ENCODE results near the gene SKIC2.
"Not testable (repeated sequence)": the region's sequence is repeated elsewhere in the genome, so short reads cannot be mapped to it uniquely, and the experiment has no call there.

SKIC2 gene

DNA sequence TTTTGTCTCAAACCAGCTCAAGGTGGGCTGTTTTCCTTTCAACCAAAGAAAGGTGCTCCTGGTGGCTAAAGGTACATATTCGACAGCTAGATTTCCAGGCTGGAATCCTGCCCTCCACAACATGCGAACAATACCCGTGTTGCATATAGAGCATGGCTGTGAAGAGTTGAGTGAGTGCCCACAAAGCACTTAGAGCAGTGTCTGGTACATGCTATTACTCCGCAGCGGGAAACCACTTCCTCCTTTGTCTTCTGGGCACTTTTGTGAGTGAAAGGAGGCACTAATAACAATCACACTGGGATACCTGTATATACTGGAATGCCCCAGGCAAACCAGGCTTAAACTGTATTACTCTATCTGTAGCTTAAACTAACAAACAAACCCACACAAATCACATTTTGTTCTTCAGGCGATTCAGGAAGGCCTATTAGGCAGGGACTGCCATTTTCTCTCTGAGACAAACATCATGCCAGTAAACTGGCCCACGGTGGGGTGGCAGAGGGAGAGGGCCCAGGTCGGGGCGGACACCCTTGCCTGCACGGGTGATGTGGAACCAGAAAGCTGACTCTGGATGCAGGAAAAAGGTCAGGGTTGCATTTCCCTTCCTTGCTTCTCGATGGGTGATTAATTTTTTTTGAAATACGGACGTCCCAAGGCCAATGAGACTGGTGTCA, 46.0 kb downstream of the SKIC2 start:
- DNase-seq (ENCODE audit: low read depth) = not testable (repeated sequence)

DNA sequence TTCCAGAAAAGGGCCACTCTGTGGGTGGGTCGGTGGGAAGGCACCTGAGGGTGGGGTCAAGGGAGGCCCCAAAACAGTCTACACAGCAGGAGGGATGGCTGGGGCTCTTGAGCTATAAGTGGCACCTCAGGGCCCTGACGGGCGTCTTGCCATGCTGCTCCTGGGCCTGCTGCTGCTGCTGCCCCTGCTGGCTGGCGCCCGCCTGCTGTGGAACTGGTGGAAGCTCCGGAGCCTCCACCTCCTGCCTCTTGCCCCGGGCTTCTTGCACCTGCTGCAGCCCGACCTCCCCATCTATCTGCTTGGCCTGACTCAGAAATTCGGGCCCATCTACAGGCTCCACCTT, 46.5 kb downstream of the SKIC2 start:
- DNase-seq (ENCODE audit: low read depth) = not testable (repeated sequence)

DNA sequence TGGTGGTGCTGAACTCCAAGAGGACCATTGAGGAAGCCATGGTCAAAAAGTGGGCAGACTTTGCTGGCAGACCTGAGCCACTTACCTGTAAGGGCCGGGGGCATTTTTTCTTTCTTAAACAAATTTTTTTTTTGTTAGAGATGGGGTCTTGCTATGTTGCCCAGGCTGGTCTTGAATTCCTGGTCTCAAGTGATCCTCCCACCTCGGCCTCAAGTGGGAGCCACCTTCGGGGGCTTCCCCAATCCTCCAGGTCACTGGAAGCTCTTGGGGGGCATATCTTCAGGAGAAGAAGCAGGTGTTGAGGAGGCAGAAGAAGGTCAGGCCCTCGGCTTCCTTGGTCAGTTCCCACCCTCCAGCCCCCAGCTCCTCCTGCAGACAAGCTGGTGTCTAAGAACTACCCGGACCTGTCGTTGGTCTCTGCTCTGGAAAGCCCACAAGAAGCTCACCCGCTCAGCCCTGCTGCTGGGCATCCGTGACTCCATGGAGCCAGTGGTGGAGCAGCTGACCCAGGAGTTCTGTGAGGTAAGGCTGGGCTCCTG, 47.1 kb downstream of the SKIC2 start:
- DNase-seq (ENCODE audit: low read depth) = not testable (repeated sequence)

DNA sequence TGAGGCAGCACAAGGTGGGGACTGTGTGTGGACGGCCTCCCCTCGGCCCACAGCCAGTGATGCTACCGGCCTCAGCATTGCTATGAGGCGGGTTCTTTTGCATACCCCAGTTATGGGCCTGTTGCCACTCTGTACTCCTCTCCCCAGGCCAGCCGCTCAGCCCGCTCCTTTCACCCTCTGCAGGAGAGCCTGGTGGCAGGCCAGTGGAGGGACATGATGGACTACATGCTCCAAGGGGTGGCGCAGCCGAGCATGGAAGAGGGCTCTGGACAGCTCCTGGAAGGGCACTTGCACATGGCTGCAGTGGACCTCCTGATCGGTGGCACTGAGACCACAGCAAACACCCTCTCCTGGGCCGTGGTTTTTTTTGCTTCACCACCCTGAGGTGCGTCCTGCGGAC, 48.1 kb downstream of the SKIC2 start:
- DNase-seq (ENCODE audit: low read depth) = not testable (repeated sequence)

DNA sequence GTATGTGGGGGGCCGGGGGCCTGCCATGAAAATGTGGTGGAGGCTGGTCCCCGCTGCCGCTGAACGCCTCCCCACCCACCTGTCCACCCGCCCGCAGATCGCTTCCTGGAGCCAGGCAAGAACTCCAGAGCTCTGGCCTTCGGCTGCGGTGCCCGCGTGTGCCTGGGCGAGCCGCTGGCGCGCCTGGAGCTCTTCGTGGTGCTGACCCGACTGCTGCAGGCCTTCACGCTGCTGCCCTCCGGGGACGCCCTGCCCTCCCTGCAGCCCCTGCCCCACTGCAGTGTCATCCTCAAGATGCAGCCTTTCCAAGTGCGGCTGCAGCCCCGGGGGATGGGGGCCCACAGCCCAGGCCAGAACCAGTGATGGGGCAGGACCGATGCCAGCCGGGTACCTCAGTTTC, 49.1 kb downstream of the SKIC2 start:
- not testable (repeated sequence) for DNase-seq (ENCODE audit: low read depth)

DNA sequence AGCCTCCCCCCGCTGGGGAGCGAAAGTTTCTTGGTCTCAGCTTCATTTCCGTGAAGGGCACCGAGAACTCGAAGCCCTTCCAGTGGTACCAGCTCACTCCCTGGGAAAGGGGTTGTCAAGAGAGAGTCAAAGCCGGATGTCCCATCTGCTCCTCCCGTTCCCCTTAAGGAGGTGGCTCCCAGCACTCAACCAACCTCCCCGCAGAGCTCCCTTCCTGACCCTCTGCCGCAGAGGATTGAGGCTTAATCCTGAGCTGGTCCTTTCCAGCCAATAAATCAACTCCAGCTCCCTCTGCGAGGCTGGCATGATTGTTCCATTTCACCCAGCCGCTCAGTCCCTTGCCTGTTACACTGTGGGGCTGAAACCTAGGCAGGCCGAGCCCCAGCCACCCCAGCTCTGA, 49.6 kb downstream of the SKIC2 start:
- DNase-seq (ENCODE audit: low read depth) = not testable (repeated sequence)

DNA sequence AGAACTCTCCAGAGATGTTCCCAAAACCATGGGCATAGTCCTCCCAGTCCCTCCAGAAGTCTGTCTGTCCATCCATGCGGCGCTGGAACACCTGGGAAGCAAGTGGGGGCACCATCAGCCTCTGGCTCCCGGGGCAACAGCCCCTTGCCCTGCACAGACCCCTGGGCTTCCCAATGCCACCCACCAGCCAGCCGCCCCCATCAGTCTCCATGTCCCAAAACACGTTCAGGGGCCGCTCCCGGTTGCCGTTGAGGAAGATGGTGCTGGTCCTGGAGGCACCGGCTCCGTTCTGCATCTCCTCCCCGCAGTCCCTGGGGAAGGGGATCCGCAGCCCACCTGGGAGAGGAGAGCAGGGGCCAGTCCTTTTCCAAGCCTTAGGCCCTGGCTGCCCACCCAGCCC, 50.6 kb downstream of the SKIC2 start:
- DNase-seq (ENCODE audit: low read depth) = not testable (repeated sequence)

DNA sequence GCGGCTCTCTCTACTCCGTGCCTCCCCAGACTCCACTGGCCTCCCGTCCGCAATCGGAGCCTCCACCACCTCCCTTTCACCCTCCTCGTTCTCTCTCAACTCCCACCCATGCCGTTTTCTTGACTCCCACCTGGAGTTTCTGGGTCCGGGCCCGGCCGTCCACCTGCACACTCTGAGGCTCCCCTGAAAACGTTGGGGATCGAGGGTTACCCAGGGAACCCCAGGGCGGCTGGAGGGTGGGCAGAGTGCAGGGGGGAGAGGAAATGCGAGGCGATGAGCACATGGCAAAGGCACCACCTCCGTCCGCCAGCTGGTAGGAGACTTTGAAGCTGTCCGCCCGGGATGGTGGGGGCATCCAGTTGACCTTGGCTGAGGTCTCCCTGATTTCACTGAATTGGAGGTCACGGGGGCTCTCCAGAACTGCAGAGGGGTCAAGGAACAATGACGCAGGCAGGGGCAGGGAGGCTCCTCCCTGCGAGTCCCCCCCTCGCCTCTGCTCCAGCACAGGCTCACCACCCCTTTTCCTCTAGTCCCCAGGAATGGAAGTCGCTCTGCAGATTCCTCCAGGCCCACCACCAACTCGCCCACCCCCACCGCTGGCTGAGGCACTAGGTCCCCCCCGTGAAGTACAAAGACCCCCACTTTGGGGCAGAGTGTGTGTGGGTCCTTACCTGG, 52.0 kb downstream of the SKIC2 start:
- DNase-seq (ENCODE audit: low read depth) = not testable (repeated sequence)

DNA sequence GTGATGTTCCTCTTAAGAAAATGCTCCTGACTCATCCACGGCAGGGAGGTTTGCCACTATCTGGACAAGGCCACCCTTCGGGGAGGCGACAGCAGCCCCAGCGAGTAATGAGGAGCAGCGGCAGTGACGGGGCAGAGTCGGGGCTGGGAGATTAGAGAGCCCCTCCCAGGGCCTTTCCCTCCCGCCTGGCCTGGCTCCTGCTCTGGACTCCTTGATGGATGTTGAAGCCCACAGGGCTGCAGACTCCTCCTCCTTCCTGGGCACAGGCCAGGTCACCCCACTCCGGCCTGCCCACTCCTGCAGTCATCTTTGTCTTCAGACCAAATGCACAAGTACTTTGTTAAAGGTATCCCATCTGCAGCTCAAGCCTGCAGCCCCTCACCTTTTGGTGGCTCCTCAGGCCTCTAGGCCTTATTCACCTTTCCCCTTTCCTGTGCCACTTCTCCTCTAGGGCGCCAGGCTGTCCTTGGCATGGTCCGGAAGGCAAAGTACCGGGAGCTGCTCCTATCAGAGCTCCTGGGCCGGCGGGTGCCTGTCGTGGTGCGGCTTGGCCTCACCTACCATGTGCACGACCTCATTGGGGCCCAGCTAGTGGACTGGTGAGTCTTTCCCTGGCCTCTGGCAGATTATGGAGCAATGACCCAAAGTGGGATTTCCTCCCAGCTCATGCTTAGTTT, 54.1 kb downstream of the SKIC2 start:
- not testable (repeated sequence) for DNase-seq (ENCODE audit: low read depth)

DNA sequence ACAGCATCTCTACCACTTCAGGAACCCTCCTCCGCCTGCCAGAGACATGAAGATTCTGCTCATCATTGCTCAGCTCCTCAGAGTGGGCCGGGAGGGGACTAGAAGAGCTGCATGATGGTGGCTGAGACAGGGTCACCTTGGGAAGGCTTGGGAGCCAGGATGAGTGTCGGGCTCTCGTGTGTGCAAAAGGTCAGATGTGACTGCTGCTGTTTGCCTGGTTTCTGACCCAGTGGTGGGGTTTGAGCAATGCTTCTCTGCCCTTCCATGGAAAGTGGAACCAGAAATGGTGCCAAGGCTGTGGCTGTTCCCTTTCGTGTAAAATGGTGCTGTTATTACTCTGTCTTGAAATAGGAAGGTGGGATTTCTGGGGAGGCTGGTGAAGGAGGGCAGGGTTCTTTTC, 54.8 kb downstream of the SKIC2 start:
- not testable (repeated sequence) for DNase-seq (ENCODE audit: low read depth)

DNA sequence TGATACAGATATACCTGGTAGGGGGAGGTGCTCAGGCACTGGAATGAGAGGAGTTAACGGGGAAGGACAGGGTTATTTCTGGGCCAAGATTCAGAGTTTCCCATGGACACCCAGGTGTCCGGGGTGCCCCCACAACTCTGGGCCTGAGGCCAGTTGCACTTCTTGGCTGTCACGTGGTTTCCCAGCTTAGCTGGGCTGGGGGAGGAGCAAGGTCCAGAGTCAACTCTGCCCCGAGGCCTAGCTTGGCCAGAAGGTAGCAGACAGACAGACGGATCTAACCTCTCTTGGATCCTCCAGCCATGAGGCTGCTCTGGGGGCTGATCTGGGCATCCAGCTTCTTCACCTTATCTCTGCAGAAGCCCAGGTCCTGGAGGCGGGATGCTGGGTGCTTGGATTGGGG, 55.6 kb downstream of the SKIC2 start, which contains the start of gene C4B:
TSS of gene C4B (plus strand) at position 249 of the 400 bp plus-strand sequence. CDS start at position 300, 51 bp downstream.
- not testable (repeated sequence) for DNase-seq (ENCODE audit: low read depth)
